HG03135 (cell line): Measurements from ENCODE around the gene HOXC4.
"Not testable (repeated sequence)": the region's sequence is repeated elsewhere in the genome, so short reads cannot be mapped to it uniquely, and the experiment has no call there.

Experiments used
- ATAC-seq: cut with Tn5 transposase; IDR thresholded peaks from one replicate; pipeline ENCODE4 v1.9.1; 2021; ENCODE audit warnings: mild to moderate bottlenecking, moderate library complexity; ENCODE audit not compliant: unreplicated experiment

HOXC4 gene

GRCh38 chr12:54053003-54053750, 458 bp upstream of the HOXC4 start:
- ATAC-seq = peak; percentile 63

GRCh38 chr12:54054742-54055194, 1.1 kb downstream of the HOXC4 start:
- no peak for ATAC-seq

GRCh38 chr12:54055552-54055951, 1.9 kb downstream of the HOXC4 start:
- no peak for ATAC-seq

GRCh38 chr12:54056110-54056509, 2.5 kb downstream of the HOXC4 start:
- no peak for ATAC-seq

GRCh38 chr12:54058128-54058768, 4.6 kb downstream of the HOXC4 start:
- no peak for ATAC-seq

GRCh38 chr12:54059668-54060067, 6.0 kb downstream of the HOXC4 start:
- no peak for ATAC-seq

- ATAC-seq = no peak
Observed at GRCh38 chr12:54060174-54060974, 6.7 kb downstream of the HOXC4 start.

GRCh38 chr12:54060975-54061778, 7.5 kb downstream of the HOXC4 start:
- no peak for ATAC-seq

GRCh38 chr12:54065677-54066076, 12.0 kb downstream of the HOXC4 start:
- no peak for ATAC-seq

- no peak for ATAC-seq
Observed at GRCh38 chr12:54066408-54066807, 12.8 kb downstream of the HOXC4 start.

GRCh38 chr12:54068418-54069070, 14.9 kb downstream of the HOXC4 start:
- ATAC-seq = no peak

GRCh38 chr12:54071942-54072341, 18.3 kb downstream of the HOXC4 start:
- no peak for ATAC-seq

- ATAC-seq = no peak
Observed at GRCh38 chr12:54074308-54074707, 20.7 kb downstream of the HOXC4 start.

- no peak for ATAC-seq
Observed at GRCh38 chr12:54075409-54075808, 21.8 kb downstream of the HOXC4 start.

GRCh38 chr12:54075974-54076373, 22.3 kb downstream of the HOXC4 start:
- ATAC-seq = no peak

- not testable (repeated sequence) for ATAC-seq
Observed at GRCh38 chr12:54077843-54078242, 24.2 kb downstream of the HOXC4 start.

- ATAC-seq = not testable (repeated sequence)
Observed at GRCh38 chr12:54079115-54079514, 25.5 kb downstream of the HOXC4 start.

- ATAC-seq = not testable (repeated sequence)
Observed at GRCh38 chr12:54080008-54080924, 26.6 kb downstream of the HOXC4 start.

- ATAC-seq = not testable (repeated sequence)
Observed at GRCh38 chr12:54081053-54081514, 27.4 kb downstream of the HOXC4 start.
